Common myeloid progenitor, CD34-positive (primary cell): Measurements from ENCODE around the gene LRRC32.

Source experiments
- CTCF ChIA-PET: fragments of 350-600 bp; sonication (Branson Sonifier 250); formaldehyde crosslinking; loops from one replicate; lab custom pipeline; 2021; ENCODE audit warnings: antibody characterized with exemption; lab: Charles Lee
- POLR2A ChIA-PET: fragments of 350-600 bp; sonication (Branson Sonifier 250); formaldehyde crosslinking; loops from one replicate; lab custom pipeline; 2021; ENCODE audit warnings: antibody characterized with exemption; lab: Charles Lee
- DNase-seq, 3 donors: peaks; one replicate each; pipeline versions ENCODE4 v3.0.0 to v3.0.0-alpha.2; 2013
- H3K27ac ChIP-seq, 2 experiments: 1 replicate in 1 of 2; 2 replicates in 1 of 2; pipeline ENCODE4 v1.7.0; 2013; ENCODE audit warnings: inconsistent platforms in 2 of 2, low read length in 2 of 2, mild to moderate bottlenecking in 2 of 2, low read depth in 1 of 2, moderate library complexity in 1 of 2; ENCODE audit not compliant: severe bottlenecking in 2 of 2, insufficient read depth in 1 of 2, poor library complexity in 1 of 2
- H3K27me3 ChIP-seq, 5 experiments: replicated peaks in 2 of 5; 1 replicate in 3 of 5; 2 replicates in 2 of 5; pipeline versions ENCODE4 v1.6.1 to v1.7.0; 2013; ENCODE audit warnings: low read length in 4 of 5, mild to moderate bottlenecking in 2 of 5, moderate library complexity in 2 of 5, inconsistent platforms in 1 of 5; ENCODE audit not compliant: insufficient read depth in 5 of 5, control insufficient read depth in 4 of 5
- H3K36me3 ChIP-seq, 4 experiments: 1 replicate in 2 of 4; 2 replicates in 2 of 4; pipeline versions ENCODE4 v1.6.1 to v1.7.0; 2013; ENCODE audit warnings: low read length in 3 of 4, control low read depth in 1 of 4, mild to moderate bottlenecking in 1 of 4; ENCODE audit not compliant: control insufficient read depth in 4 of 4, insufficient read depth in 4 of 4
- H3K4me1 ChIP-seq, 4 experiments: 1 replicate in 3 of 4; 2 replicates in 1 of 4; pipeline versions ENCODE4 v1.6.1 to v1.7.1; 2013; ENCODE audit warnings: low read length in 3 of 4, mild to moderate bottlenecking in 3 of 4, control low read depth in 1 of 4, inconsistent platforms in 1 of 4, moderate library complexity in 1 of 4; ENCODE audit not compliant: control insufficient read depth in 4 of 4, insufficient read depth in 4 of 4; ENCODE audit errors: control extremely low read depth in 1 of 4
- H3K4me3 ChIP-seq, 7 experiments: 1 replicate in 4 of 7; 2 replicates in 3 of 7; pipeline versions ENCODE4 v1.5.1 to v1.7.0; 2013; ENCODE audit warnings: mild to moderate bottlenecking in 7 of 7, low read length in 6 of 7, moderate library complexity in 6 of 7, inconsistent platforms in 2 of 7, low read depth in 2 of 7, control low read depth in 1 of 7; ENCODE audit not compliant: insufficient read depth in 4 of 7, control insufficient read depth in 1 of 7; ENCODE audit errors: extremely low read depth in 1 of 7
- H3K9me3 ChIP-seq, 5 experiments: 1 replicate in 4 of 5; 2 replicates in 1 of 5; pipeline versions ENCODE4 v1.6.1 to v1.7.1; 2013; ENCODE audit warnings: low read length in 4 of 5, mild to moderate bottlenecking in 2 of 5, inconsistent platforms in 1 of 5, low read depth in 1 of 5, moderate library complexity in 1 of 5; ENCODE audit not compliant: control insufficient read depth in 4 of 5, insufficient read depth in 2 of 5; ENCODE audit errors: control extremely low read depth in 1 of 5
- WGBS: methylation state at CpG from one replicate; pipeline ENCODE4 v1.1.5; 2013; ENCODE audit not compliant: insufficient coverage; 5-methylcytosine and 5-hydroxymethylcytosine counted together

LRRC32 gene

GRCh38 chr11:76682684-76683083 is 12.1 kb upstream of the LRRC32 start:
- 100% methylated on average over 2 of the region's 2 CpGs for WGBS
- Histone ChIP-seq H3K9me3 (no peaks in the 10 kb centered on the region), H3K4me1 (peaks cover 0 to 42% (median 27%) of the 10 kb centered on the region in 4 experiments), H3K27ac (no peak overlapping the region), H3K36me3 (no peaks in the 10 kb centered on the region), H3K27me3 (peaks cover 0 to 2% (median 0%) of the 10 kb centered on the region in 5 experiments), H3K4me3 (no peak overlapping the region)
- no peak for DNase-seq
- ChIA-PET CTCF (interaction anchor here (1.3 to 20.0 kb wide), 10 partner anchors 8 to 263 kb away, joined by 3 to 192 read pairs (median 6); no protein-coding TSS in a partner anchor), POLR2A (no interaction called here)

GRCh38 chr11:76682106-76682505 is 11.6 kb upstream of the LRRC32 start:
- POLR2A ChIA-PET: no interaction called here
- Histone ChIP-seq H3K27ac (no peak overlapping the region), H3K36me3 (no peaks in the 10 kb centered on the region), H3K4me1 (peaks cover 0 to 48% (median 31%) of the 10 kb centered on the region in 4 experiments), H3K9me3 (no peaks in the 10 kb centered on the region), H3K27me3 (peaks cover 0 to 2% (median 0%) of the 10 kb centered on the region in 5 experiments), H3K4me3 (no peak overlapping the region)
- CTCF ChIA-PET: interaction anchor here (0.7 to 20.0 kb wide), 17 partner anchors 8 to 262 kb away, joined by 3 to 192 read pairs (median 4); no protein-coding TSS in a partner anchor
- peak in 2 of 3 donors; percentile 61 to 66 for DNase-seq
- 72% methylated on average over 2 of the region's 2 CpGs for WGBS

- peaks cover 0 to 47% (median 28%) of the 10 kb centered on the region in 4 experiments for H3K4me1 ChIP-seq
- POLR2A ChIA-PET: no interaction called here
- 33% methylated on average over 20 of the region's 22 CpGs for WGBS
- H3K27me3 ChIP-seq: peaks cover 0 to 2% (median 0%) of the 10 kb centered on the region in 5 experiments
- peak; percentile 72 to 76 (median 76) for DNase-seq
- CTCF ChIA-PET: interaction anchor here (0.6 to 20.0 kb wide), 23 partner anchors 9 to 132 kb away, joined by 3 to 192 read pairs (median 6); partner anchors contain the start of gene LRRC32
- no peaks in the 10 kb centered on the region for H3K9me3 ChIP-seq
- H3K36me3 ChIP-seq: no peaks in the 10 kb centered on the region
- H3K4me3 ChIP-seq: peak overlapping the region in 1 of 7 experiments; percentile 27
- no peak overlapping the region for H3K27ac ChIP-seq
These were observed 10.2 kb upstream of the LRRC32 start for GRCh38 chr11:76680518-76681425.

GRCh38 chr11:76678321-76678720 is 7.8 kb upstream of the LRRC32 start:
- CTCF ChIA-PET: interaction anchor here (0.8 to 20.0 kb wide), 11 partner anchors 9 to 129 kb away, joined by 3 to 192 read pairs (median 6); no protein-coding TSS in a partner anchor
- Histone ChIP-seq H3K4me3 (no peak overlapping the region), H3K36me3 (no peaks in the 10 kb centered on the region), H3K27ac (no peak overlapping the region), H3K9me3 (no peaks in the 10 kb centered on the region), H3K4me1 (peaks cover 0 to 44% (median 28%) of the 10 kb centered on the region in 4 experiments), H3K27me3 (peaks cover 0 to 8% (median 0%) of the 10 kb centered on the region in 5 experiments)
- POLR2A ChIA-PET: interaction anchor here (1.0 kb wide), 1 partner anchor 51 kb away, joined by 3 read pairs; no protein-coding TSS in a partner anchor
- 22% methylated on average over 8 of the region's 8 CpGs for WGBS
- peak; percentile 72 to 87 (median 79) for DNase-seq

GRCh38 chr11:76677458-76677765 is 6.9 kb upstream of the LRRC32 start:
- Histone ChIP-seq H3K4me3 (no peak overlapping the region), H3K27me3 (peaks cover 0 to 8% (median 0%) of the 10 kb centered on the region in 5 experiments), H3K27ac (no peak overlapping the region), H3K4me1 (peaks cover 0 to 53% (median 34%) of the 10 kb centered on the region in 4 experiments), H3K36me3 (no peaks in the 10 kb centered on the region), H3K9me3 (no peaks in the 10 kb centered on the region)
- no peak for DNase-seq
- ChIA-PET POLR2A (no interaction called here), CTCF (interaction anchor here (1.4 to 20.0 kb wide), 5 partner anchors 12 to 78 kb away, joined by 3 to 192 read pairs (median 4); no protein-coding TSS in a partner anchor)

GRCh38 chr11:76676636-76677457 is 6.3 kb upstream of the LRRC32 start:
- ChIA-PET CTCF (interaction anchor here (1.1 to 20.0 kb wide), 8 partner anchors 9 to 104 kb away, joined by 3 to 192 read pairs (median 4); no protein-coding TSS in a partner anchor), POLR2A (interaction anchor here (0.8 kb wide), 1 partner anchor 12 kb away, joined by 3 read pairs; no protein-coding TSS in a partner anchor)
- H3K4me3 ChIP-seq: no peak overlapping the region
- no peaks in the 10 kb centered on the region for H3K9me3 ChIP-seq
- peak in 1 of 3 donors; percentile 57 for DNase-seq
- H3K27me3 ChIP-seq: peaks cover 0 to 7% (median 0%) of the 10 kb centered on the region in 5 experiments
- no peaks in the 10 kb centered on the region for H3K36me3 ChIP-seq
- no peak overlapping the region for H3K27ac ChIP-seq
- 81% methylated on average over 14 of the region's 16 CpGs for WGBS
- H3K4me1 ChIP-seq: peaks cover 5 to 58% (median 36%) of the 10 kb centered on the region in 4 experiments
